Keratinocyte (primary cell): ENCODE data around the gene SUGCT.

Experiments
- EZH2 ChIP-seq: IDR thresholded peaks from one replicate; pipeline ENCODE4 v1.6.1; 2012; ENCODE audit warnings: inconsistent platforms, mild to moderate bottlenecking, low read length, moderate library complexity
- TF ChIP-seq, protein P1 (sequence below), 3 experiments: IDR thresholded peaks in 1 of 3; conservative IDR thresholded peaks in 1 of 3; optimal IDR thresholded peaks in 1 of 3; 2 replicates in 2 of 3; 3 replicates in 1 of 3; pipeline versions ENCODE3 to v1.5.1; 2011; ENCODE audit warnings: low read length in 3 of 3, mild to moderate bottlenecking in 3 of 3, moderate library complexity in 2 of 3, control low read depth in 1 of 3, inconsistent platforms in 1 of 3; ENCODE audit not compliant: insufficient read depth in 2 of 3; ENCODE audit errors: extremely low read depth in 1 of 3

GRCh38 chr7:40836218-40836617 lies 701.4 kb downstream of the SUGCT start:
- TF ChIP-seq, protein P1, sequence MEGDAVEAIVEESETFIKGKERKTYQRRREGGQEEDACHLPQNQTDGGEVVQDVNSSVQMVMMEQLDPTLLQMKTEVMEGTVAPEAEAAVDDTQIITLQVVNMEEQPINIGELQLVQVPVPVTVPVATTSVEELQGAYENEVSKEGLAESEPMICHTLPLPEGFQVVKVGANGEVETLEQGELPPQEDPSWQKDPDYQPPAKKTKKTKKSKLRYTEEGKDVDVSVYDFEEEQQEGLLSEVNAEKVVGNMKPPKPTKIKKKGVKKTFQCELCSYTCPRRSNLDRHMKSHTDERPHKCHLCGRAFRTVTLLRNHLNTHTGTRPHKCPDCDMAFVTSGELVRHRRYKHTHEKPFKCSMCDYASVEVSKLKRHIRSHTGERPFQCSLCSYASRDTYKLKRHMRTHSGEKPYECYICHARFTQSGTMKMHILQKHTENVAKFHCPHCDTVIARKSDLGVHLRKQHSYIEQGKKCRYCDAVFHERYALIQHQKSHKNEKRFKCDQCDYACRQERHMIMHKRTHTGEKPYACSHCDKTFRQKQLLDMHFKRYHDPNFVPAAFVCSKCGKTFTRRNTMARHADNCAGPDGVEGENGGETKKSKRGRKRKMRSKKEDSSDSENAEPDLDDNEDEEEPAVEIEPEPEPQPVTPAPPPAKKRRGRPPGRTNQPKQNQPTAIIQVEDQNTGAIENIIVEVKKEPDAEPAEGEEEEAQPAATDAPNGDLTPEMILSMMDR (optimal IDR thresholded peaks at IDR 0.05 in 1 of 3, IDR thresholded peaks at IDR 0.05 in 1 of 3, conservative IDR thresholded peaks at IDR 0.05 in 1 of 3; ENCODE audit: extremely low read depth in 1 of 3, insufficient read depth in 2 of 3, low read length in 3 of 3): no peak
- no peak for TF ChIP-seq EZH2
